Measurements from ENCODE around the gene CAPS. TPM values are rescaled to one million over a fixed set of nuclear protein-coding genes. Genes with fewer than 3 reads are reported as not detected.

CAPS gene
- total and polyA plus RNA-seq, 3 donors from 2014 or later, result 9.4 to 20.9 (median 13.9) TPM

DNA sequence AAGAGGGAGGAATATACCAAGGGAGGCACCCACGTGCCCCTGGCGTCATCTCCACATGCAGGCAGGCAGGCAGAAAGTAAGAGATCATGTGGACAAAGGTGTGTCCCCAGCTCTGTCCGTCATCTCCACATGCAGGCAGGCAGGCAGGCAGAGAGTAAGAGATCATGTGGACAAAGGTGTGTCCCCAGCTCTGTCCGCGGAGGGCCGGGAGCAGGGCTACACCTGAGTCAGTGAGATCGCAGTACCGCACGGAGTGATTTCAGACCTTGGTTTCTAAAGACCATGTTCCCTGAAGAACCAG is 22.2 kb downstream of the CAPS start:
- WGBS, 2 donors, result 89 to 94% methylated on average over 3 to 9 of the region's 9 CpGs
- intact Hi-C loops (cut with DNase I; ENCODE audit: low total_unique reads), result no loop called here
- no peaks in the 10 kb centered on the region for H3K36me3 ChIP-seq (ENCODE audit: low read depth, missing control alignments)

DNA sequence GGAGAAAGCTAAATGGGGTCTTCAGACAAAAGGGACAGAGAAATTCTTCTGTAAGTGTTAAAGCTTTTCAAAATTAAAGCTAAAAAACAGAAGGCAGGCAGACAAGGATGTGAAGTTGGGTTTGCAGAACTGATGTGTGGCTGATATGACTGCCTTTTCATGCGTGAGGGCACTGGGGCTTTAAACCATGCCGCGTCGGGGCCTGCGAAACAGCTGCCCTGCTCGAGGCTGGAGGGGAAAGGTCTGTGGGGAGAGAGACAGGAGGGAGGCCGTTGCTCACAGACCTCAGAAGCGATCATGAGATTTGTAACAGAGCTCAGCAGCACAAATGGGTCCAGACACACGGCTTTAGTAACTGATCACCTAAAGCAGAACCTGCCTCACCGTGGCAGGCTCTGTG is 23.5 kb downstream of the CAPS start:
- no peaks in the 10 kb centered on the region for H3K27me3 ChIP-seq
- intact Hi-C loops (cut with DNase I; ENCODE audit: low total_unique reads), result no loop called here
- no peak overlapping the region for H3K4me3 ChIP-seq
- H3K9me3 ChIP-seq, result no peaks in the 10 kb centered on the region
- no peaks in the 10 kb centered on the region for H3K36me3 ChIP-seq (ENCODE audit: low read depth, missing control alignments)
- 84 to 85% methylated on average over 10 of the region's 10 CpGs for WGBS, 2 donors
- no peak overlapping the region for H3K27ac ChIP-seq
- peaks cover 19% of the 10 kb centered on the region for H3K4me1 ChIP-seq
- TF ChIP-seq, protein P1, sequence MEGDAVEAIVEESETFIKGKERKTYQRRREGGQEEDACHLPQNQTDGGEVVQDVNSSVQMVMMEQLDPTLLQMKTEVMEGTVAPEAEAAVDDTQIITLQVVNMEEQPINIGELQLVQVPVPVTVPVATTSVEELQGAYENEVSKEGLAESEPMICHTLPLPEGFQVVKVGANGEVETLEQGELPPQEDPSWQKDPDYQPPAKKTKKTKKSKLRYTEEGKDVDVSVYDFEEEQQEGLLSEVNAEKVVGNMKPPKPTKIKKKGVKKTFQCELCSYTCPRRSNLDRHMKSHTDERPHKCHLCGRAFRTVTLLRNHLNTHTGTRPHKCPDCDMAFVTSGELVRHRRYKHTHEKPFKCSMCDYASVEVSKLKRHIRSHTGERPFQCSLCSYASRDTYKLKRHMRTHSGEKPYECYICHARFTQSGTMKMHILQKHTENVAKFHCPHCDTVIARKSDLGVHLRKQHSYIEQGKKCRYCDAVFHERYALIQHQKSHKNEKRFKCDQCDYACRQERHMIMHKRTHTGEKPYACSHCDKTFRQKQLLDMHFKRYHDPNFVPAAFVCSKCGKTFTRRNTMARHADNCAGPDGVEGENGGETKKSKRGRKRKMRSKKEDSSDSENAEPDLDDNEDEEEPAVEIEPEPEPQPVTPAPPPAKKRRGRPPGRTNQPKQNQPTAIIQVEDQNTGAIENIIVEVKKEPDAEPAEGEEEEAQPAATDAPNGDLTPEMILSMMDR (IDR thresholded peaks at IDR 0.05), result no peak
- no peak for TF ChIP-seq POLR2A (IDR thresholded peaks at IDR 0.05)
- no peak for DNase-seq

More for the DNA sequence above, 22.2 kb downstream of the CAPS start:
- no peak for DNase-seq
- TF ChIP-seq, protein P1 (IDR thresholded peaks at IDR 0.05), result no peak
- TF ChIP-seq POLR2A (IDR thresholded peaks at IDR 0.05), result no peak
- Histone ChIP-seq H3K4me3 (no peak overlapping the region), H3K27ac (no peak overlapping the region), H3K4me1 (peaks cover 19% of the 10 kb centered on the region), H3K9me3 (no peaks in the 10 kb centered on the region), H3K27me3 (no peaks in the 10 kb centered on the region)

DNA sequence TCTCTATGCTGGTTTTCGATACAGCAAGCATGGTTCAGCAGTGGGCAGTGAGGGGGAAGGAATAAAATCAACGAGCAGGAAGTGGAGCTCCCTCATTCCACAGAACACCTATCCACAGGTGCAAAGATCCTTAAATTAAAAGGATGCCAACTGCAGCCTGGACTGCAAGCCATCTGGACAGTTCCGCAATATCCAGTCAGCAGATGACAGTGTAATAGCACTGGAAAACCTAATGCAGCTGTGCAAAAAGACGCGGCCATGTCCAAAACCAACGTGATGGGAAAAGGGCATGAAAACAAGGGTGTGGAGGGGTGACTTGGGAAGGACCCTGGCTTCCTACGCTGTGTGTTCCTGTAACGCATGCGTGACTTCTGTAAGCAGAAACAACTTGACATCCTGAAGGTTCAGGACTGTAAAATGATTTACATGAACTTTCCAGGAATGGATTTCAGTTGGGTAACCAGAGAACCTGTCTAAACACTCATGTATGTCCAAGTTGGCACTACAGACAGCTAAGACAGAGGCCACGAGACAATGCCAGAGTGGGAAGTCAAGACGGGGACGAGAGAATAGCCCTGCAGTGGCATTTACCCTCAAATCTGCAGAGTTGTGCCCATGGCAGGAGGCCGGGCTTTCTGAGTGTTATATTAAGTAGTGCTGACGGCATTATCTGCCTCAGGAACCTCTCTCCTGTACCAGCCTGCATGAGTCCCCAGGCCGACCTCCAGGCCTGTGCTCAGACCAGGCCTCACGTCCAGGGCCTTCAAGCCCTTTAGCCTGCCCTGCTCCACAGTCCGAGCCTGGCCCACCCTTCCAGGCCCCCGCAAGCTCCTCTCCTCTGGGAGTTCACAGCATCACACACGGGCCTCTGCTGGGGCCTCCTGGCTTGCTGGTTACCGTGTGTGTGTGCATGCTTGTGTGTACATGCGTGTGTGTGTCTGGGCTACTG is 26.5 kb downstream of the CAPS start:
- no peak for DNase-seq
- Histone ChIP-seq H3K27ac (no peak overlapping the region), H3K4me1 (peaks cover 3% of the 10 kb centered on the region), H3K27me3 (no peaks in the 10 kb centered on the region), H3K36me3 (ENCODE audit: low read depth, missing control alignments) (no peaks in the 10 kb centered on the region), H3K4me3 (no peak overlapping the region), H3K9me3 (no peaks in the 10 kb centered on the region)
- intact Hi-C loops (cut with DNase I; ENCODE audit: low total_unique reads), result no loop called here
- WGBS, 2 donors, result 89 to 95% methylated on average over 14 to 21 of the region's 21 CpGs
- TF ChIP-seq, protein P1 (IDR thresholded peaks at IDR 0.05), result no peak
- TF ChIP-seq POLR2A (IDR thresholded peaks at IDR 0.05), result no peak

DNA sequence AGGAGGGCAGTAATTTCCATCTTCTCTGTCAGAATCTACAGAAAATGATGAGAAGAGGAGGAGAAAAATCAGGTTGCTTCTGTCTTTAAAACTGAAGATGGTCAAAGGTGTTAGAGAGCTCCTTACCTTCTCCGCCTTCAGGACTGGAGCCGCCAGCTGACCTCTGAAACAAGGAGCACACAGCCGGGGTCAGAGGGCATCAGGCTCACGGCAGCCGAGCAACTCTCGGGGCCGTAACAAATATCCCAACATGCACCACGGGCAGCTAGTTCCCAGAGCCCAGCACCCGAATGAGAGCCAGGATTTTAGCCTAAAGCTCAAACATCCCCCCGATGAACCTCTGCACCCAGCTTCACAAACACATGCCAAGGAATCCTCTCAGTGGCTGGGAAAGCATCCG is 27.6 kb downstream of the CAPS start:
- no peak for DNase-seq
- intact Hi-C loops (cut with DNase I; ENCODE audit: low total_unique reads), result no loop called here
- H3K9me3 ChIP-seq, result no peaks in the 10 kb centered on the region
- no peak overlapping the region for H3K27ac ChIP-seq
- H3K36me3 ChIP-seq (ENCODE audit: low read depth, missing control alignments), result no peaks in the 10 kb centered on the region
- WGBS, 2 donors, result 81 to 95% methylated on average over 3 to 11 of the region's 11 CpGs
- no peak for TF ChIP-seq POLR2A (IDR thresholded peaks at IDR 0.05)
- TF ChIP-seq, protein P1 (IDR thresholded peaks at IDR 0.05), result no peak
- H3K27me3 ChIP-seq, result no peaks in the 10 kb centered on the region
- peaks cover 6% of the 10 kb centered on the region for H3K4me1 ChIP-seq
- no peak overlapping the region for H3K4me3 ChIP-seq

DNA sequence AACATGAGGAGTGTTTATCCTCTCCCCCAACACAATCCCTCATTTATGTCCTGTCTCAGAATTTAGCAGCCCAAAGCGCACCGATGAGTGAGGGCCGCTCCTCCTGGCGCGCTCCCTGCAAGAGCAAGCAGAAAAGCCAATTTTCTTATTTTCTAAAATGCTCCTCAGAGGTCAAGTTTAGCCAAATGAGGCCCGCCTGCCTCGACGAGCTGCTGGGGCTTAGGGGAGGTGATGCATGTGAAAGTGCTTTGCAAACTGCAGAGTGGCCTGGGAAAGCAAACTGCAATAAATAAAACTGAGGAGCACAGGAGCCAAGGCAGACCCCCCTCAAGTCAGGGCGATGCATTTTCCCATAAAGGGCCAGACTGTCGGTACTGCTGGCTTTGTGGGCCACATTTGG is 29.0 kb downstream of the CAPS start:
- no peaks in the 10 kb centered on the region for H3K36me3 ChIP-seq (ENCODE audit: low read depth, missing control alignments)
- H3K27me3 ChIP-seq, result no peaks in the 10 kb centered on the region
- H3K4me1 ChIP-seq, result peaks cover 19% of the 10 kb centered on the region
- TF ChIP-seq, protein P1 (IDR thresholded peaks at IDR 0.05), result no peak
- no peak for TF ChIP-seq POLR2A (IDR thresholded peaks at IDR 0.05)
- WGBS, 2 donors, result 69 to 78% methylated on average over 10 of the region's 10 CpGs
- H3K27ac ChIP-seq, result no peak overlapping the region
- no peak for DNase-seq
- H3K4me3 ChIP-seq, result no peak overlapping the region
- H3K9me3 ChIP-seq, result no peaks in the 10 kb centered on the region
- intact Hi-C loops (cut with DNase I; ENCODE audit: low total_unique reads), result no loop called here
